K562 (cell line): ENCODE data around the gene ATP6V0A1. TPM values are rescaled to one million over a fixed set of nuclear protein-coding genes. Genes with fewer than 3 reads are reported as not detected.

Experiments used
- BACH1 ChIP-seq: fragments of 200-800 bp; sonication (Bioruptor generic); IDR thresholded peaks from 2 replicates; pipeline ENCODE4 v1.6.1; 2016; ENCODE audit warnings: missing genetic modification characterization, missing compliant biosample characterization
- CEBPB ChIP-seq: fragments of 450-650 bp; IDR thresholded peaks from 2 replicates; pipeline ENCODE4 v1.6.1; 2016; ENCODE audit warnings: missing genetic modification characterization, missing compliant biosample characterization
- FOXK2 ChIP-seq, 2 experiments: fragments of 450-650 bp; IDR thresholded peaks in 1 of 2; conservative IDR thresholded peaks in 1 of 2; 2 replicates each; pipeline ENCODE4 v1.6.1; 2016; ENCODE audit warnings: low read depth in 2 of 2, mild to moderate bottlenecking in 1 of 2
- JUN ChIP-seq, 2 experiments: sonication (generic) in 1 of 2; formaldehyde crosslinking in 1 of 2; IDR thresholded peaks; 2 replicates each; pipeline versions ENCODE4 v1.6.1 to v1.8.0; 2012 to 2022; ENCODE audit warnings: borderline replicate concordance in 2 of 2, mild to moderate bottlenecking in 2 of 2, improper control_type of control experiment in 1 of 2, low read depth in 1 of 2, low read length in 1 of 2, missing genetic modification reagents in 1 of 2
- SMAD3 ChIP-seq: fragments of 450-650 bp; formaldehyde crosslinking; conservative IDR thresholded peaks from 2 replicates; pipeline ENCODE4 v1.4.0; 2020; ENCODE audit warnings: mild to moderate bottlenecking
- TAF9B ChIP-seq: fragments of 450-650 bp; IDR thresholded peaks from 2 replicates; pipeline ENCODE4 v1.6.1; 2018; ENCODE audit warnings: mild to moderate bottlenecking; ENCODE audit not compliant: partially characterized antibody
- USF2 ChIP-seq: sonication (generic); formaldehyde crosslinking; IDR thresholded peaks from 2 replicates; pipeline ENCODE4 v1.5.0; 2020; ENCODE audit warnings: missing genetic modification reagents
- ZNF253 ChIP-seq: fragments of 250-450 bp; sonication (Bioruptor Pico); conservative IDR thresholded peaks from 2 replicates; pipeline ENCODE4 v1.6.1; 2021; ENCODE audit warnings: mild to moderate bottlenecking
- ZNF263 ChIP-seq: sonication (generic); formaldehyde crosslinking; IDR thresholded peaks from 2 replicates; pipeline ENCODE4 v1.8.0; 2022; ENCODE audit warnings: mild to moderate bottlenecking, missing genetic modification reagents, borderline replicate concordance
- ZNF318 ChIP-seq, 2 experiments: fragments of 450-650 bp; IDR thresholded peaks; 2 replicates each; pipeline ENCODE4 v1.6.1; 2016; ENCODE audit warnings: mild to moderate bottlenecking in 2 of 2, borderline replicate concordance in 1 of 2, low read depth in 1 of 2, moderate library complexity in 1 of 2
- polyA plus RNA-seq, 8 experiments: library from polyadenylated mRNA; depleted of rRNA in 4 of 8; stranded (reverse) in 5 of 8; unstranded in 3 of 8; fragments of >200 nt; fragmentation: Nextera tagmentation in 2 of 8; fragmentation: Illumina TruSeq in 1 of 8; extraction: Ambion mirVana in 2 of 8; extraction: Trizol in 1 of 8; gene quantifications; 2 replicates each; pipeline versions ENCODE4 v1.2.1 to v1.2.3, GENCODE V29; 2011 to 2014; ENCODE audit warnings: inconsistent platforms in 1 of 8, missing spikeins in 1 of 8
- total RNA-seq, 7 experiments: library from RNA; depleted of rRNA in 6 of 7; stranded (reverse); fragments of >200 nt in 6 of 7; fragmentation: Illumina TruSeq in 2 of 7; extraction: Trizol in 2 of 7; gene quantifications; 2 replicates each; pipeline versions ENCODE4 v1.2.1 to v1.2.3, GENCODE V29; 2011 to 2021; ENCODE audit warnings: low replicate concordance in 1 of 7

The ATP6V0A1 gene
- total and polyA plus RNA-seq, 9 of the 15 experiments (the other 6 are each of a cell fraction or from before 2014, with no cell fraction given): 11.8 to 158 (median 75.5) TPM

GRCh38 chr17:42498828-42499227, 40.1 kb downstream of the ATP6V0A1 start (continued):
- TF ChIP-seq ZNF318 (IDR thresholded peaks at IDR 0.05; ENCODE audit: borderline replicate concordance in 1 of 2, low read depth in 1 of 2) (no peak), USF2 (no peak), ZNF253 (no peak), JUN (IDR thresholded peaks at IDR 0.05; ENCODE audit: borderline replicate concordance, low read depth, low read length) (no peak), JUN (CRISPR knock-in tag; IDR thresholded peaks at IDR 0.05; ENCODE audit: borderline replicate concordance) (no peak), FOXK2 (conservative IDR thresholded peaks at IDR 0.05 in 1 of 2, IDR thresholded peaks at IDR 0.05 in 1 of 2; ENCODE audit: low read depth in 2 of 2) (no peak), TAF9B (no peak), SMAD3 (CRISPR knock-in tag) (no peak), CEBPB (tag) (no peak), ZNF263 (CRISPR knock-in tag) (no peak), BACH1 (tag) (no peak)
- TF ChIP-seq, all 486 proteins: peak for 0
